ENCODE data around the gene LMO3. TPM values are rescaled to one million over a fixed set of nuclear protein-coding genes. Genes with fewer than 3 reads are reported as not detected.

The LMO3 gene
- total RNA-seq, 1 donor from 2014 or later, result 170 TPM

DNA sequence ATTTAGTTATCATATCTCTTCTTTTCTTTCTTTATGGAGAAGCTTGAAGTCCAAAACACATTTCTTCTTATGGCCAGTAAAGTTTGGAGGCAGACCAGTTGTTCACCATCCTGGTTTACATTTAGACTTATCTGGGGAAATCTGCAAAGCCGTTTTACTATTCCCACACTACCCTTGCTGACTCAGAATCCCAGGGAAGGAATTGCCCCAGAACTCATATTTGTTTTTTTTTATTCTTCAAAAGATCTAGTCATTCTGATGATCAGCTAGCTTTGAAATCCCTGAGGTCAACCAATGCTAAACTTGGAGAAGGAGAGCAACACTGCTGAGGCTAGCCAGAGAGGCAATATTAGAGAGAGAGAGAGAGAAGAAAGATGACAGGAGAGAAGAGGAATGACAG lies 12.3 kb upstream of the LMO3 start:
- no peak for TF ChIP-seq CTCF (IDR thresholded peaks at IDR 0.05)
- intact Hi-C loops (cut with DNase I), result no loop called here
- H3K4me1 ChIP-seq, result no peaks in the 10 kb centered on the region
- H3K27me3 ChIP-seq, result no peaks in the 10 kb centered on the region
- no peak overlapping the region for H3K4me3 ChIP-seq
- ATAC-seq (no peak), DNase-seq (no peak)
- no peaks in the 10 kb centered on the region for H3K36me3 ChIP-seq
- H3K9me3 ChIP-seq, result no peaks in the 10 kb centered on the region
- no peak overlapping the region for H3K27ac ChIP-seq

DNA sequence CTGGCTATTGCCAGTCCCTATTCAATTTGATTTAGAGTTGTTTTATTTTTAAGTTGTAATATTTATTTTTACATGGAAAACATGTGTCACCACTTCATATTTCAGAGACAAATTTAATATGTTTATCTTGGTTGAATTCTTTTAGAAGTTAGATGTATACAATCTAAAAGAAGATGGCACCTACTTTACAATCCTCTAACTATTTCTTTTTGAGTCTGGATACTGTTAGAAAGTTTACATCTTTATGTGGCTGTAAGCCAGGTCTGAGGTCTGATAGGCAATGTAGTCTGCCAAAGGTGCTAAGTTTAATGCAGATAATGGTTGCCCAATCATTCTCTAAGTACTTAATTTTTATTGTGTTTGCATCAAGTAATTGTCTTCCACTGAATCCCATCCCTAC lies 7.2 kb upstream of the LMO3 start:
- H3K27ac ChIP-seq, result peak overlapping the region; percentile 25

DNA sequence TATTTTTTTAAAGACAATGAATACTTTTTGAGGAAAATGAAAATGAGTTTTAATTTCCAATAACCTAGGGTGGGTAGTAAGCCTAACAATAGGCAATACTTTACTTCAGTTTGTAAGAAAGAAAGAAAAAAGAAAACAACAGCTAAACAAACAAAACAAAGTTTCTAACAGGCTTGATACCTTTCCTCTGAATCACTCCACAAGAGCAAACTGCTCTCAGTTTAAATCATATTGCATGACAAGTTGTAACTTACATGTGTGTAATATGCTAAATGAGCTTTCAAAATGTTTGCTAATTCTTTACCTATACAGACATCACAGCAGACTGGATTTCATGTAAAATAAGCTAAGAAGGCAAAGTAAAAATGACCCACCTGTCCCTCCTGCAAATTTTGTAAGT lies 6.7 kb upstream of the LMO3 start:
- peak overlapping the region; percentile 20 for H3K4me3 ChIP-seq
- no peaks in the 10 kb centered on the region for H3K36me3 ChIP-seq
- DNase-seq (no peak), ATAC-seq (no peak)
- H3K27ac ChIP-seq, result peak overlapping the region; percentile 72
- intact Hi-C loops (cut with DNase I), result no loop called here
- no peaks in the 10 kb centered on the region for H3K9me3 ChIP-seq
- H3K4me1 ChIP-seq, result no peaks in the 10 kb centered on the region
- TF ChIP-seq CTCF (IDR thresholded peaks at IDR 0.05), result no peak
- no peaks in the 10 kb centered on the region for H3K27me3 ChIP-seq

More for the DNA sequence above, 7.2 kb upstream of the LMO3 start:
- ATAC-seq (no peak), DNase-seq (no peak)
- H3K36me3 ChIP-seq, result no peaks in the 10 kb centered on the region
- no peak for TF ChIP-seq CTCF (IDR thresholded peaks at IDR 0.05)
- no peaks in the 10 kb centered on the region for H3K27me3 ChIP-seq
- H3K4me1 ChIP-seq, result no peaks in the 10 kb centered on the region
- H3K9me3 ChIP-seq, result no peaks in the 10 kb centered on the region
- intact Hi-C loops (cut with DNase I), result no loop called here
- no peak overlapping the region for H3K4me3 ChIP-seq

DNA sequence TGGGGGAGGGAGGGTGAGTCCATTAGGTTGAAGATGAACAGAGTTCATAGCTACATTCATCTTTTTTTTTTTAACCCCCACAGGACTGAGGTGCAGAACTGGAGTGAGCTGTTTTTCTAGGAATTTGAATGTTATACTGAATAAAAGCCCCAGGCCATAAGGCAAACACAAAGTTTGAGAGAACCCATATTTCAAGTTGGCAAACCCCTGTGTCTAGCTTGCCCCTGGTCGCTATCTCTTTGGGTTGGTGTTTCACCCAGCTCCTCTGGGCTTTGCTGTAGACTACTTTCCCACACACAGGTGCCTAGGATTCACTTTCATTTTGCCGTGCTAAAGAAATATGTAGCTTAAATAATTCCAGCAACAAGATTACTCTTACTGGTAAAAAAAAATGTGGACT lies 5.2 kb upstream of the LMO3 start:
- Histone ChIP-seq H3K36me3 (no peaks in the 10 kb centered on the region), H3K9me3 (no peaks in the 10 kb centered on the region), H3K4me1 (no peaks in the 10 kb centered on the region), H3K27me3 (no peaks in the 10 kb centered on the region), H3K27ac (peak overlapping the region; percentile 72), H3K4me3 (peak overlapping the region; percentile 20)
- intact Hi-C loops (cut with DNase I), result no loop called here
- no peak for ATAC-seq
- no peak for DNase-seq
- no peak for TF ChIP-seq CTCF (IDR thresholded peaks at IDR 0.05)

DNA sequence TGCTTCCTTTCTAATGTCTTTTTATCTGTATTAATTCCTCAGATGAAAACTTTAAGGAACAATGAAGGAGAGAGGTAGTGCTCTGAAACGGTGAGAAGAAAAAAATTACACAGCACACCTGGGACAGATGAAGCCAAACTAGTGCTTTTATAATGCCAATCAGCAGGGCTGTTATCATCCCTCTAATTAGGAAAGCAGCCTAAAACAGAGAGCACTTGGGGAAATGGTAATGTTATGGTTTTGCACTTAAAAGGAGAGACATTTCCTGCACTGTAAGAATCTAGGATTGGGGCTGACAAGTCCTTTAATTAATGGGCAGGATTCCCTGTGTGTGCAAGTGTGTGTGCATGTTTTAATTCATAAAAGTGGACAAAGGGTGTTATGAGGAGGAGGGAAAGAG lies 4.8 kb upstream of the LMO3 start:
- ATAC-seq, result no peak

More for the DNA sequence above, 4.8 kb upstream of the LMO3 start:
- no peaks in the 10 kb centered on the region for H3K27me3 ChIP-seq
- no peaks in the 10 kb centered on the region for H3K9me3 ChIP-seq
- DNase-seq, result no peak
- peak overlapping the region; percentile 20 for H3K4me3 ChIP-seq
- no peaks in the 10 kb centered on the region for H3K4me1 ChIP-seq
- H3K27ac ChIP-seq, result peak overlapping the region; percentile 72
- TF ChIP-seq CTCF (IDR thresholded peaks at IDR 0.05), result no peak
- intact Hi-C loops (cut with DNase I), result no loop called here
- no peaks in the 10 kb centered on the region for H3K36me3 ChIP-seq

Data from upper lobe of right lung (tissue), 1 donor.